ENCODE data around the gene GMPR2. TPM values are rescaled to one million over a fixed set of nuclear protein-coding genes. Genes with fewer than 3 reads are reported as not detected.
"Not testable (repeated sequence)": the region's sequence is repeated elsewhere in the genome, so short reads cannot be mapped to it uniquely, and the experiment has no call there.

GMPR2 gene
- total RNA-seq, 1 donor from 2014 or later, result 55.8 TPM

DNA sequence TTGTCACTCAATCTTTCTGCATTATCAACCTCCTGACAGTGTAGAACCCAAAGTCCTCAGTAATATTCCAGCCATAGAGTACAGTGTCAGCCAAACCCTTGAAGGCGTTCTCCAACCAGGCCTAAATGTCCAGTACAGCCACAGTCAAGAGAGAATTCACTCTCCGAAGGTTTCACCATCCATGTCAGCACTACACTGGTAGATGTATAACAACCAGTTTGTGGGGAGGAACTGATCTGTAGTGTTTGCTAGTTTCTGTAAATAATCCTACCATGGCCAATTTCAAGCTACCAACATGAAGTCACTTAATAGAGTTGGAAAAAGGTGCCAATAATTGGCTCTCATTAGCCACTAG is 16.4 kb upstream of the GMPR2 start:
- Mint-ChIP-seq H3K36me3 (ENCODE audit: unreplicated experiment) (no peaks in the 10 kb centered on the region), H3K4me1 (ENCODE audit: low read depth, unreplicated experiment) (peaks cover 10% of the 10 kb centered on the region), H3K27ac (ENCODE audit: unreplicated experiment) (peak overlapping the region; percentile 97), H3K9me3 (ENCODE audit: unreplicated experiment) (peaks cover 6% of the 10 kb centered on the region), H3K4me3 (ENCODE audit: unreplicated experiment) (peak overlapping the region; percentile 96), H3K27me3 (ENCODE audit: unreplicated experiment) (peaks cover 12% of the 10 kb centered on the region)
- no peak for TF ChIP-seq CTCF (IDR thresholded peaks at IDR 0.05; ENCODE audit: partially characterized antibody, unreplicated experiment)
- DNase-seq, result no peak

DNA sequence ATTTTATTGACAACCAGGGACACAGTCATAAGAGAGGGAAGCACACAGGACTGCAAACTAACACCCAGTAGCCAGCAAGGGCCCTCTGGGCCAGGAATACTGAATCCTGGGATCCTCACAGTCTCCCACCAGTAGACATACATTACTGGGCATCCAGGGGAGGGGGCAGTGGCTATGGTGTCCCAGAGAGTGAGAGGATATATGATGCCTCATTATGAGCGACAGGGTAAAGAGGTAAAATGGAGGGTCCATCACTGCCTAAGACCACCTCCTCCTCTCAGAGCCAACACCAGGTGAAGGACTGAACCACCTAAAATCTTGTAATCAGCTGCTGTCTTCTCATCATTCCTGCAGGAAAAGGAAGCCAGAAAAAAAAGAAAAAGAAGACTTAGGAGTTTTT is 15.9 kb upstream of the GMPR2 start:
- Mint-ChIP-seq H3K27ac (ENCODE audit: unreplicated experiment) (peak overlapping the region; percentile 62), H3K27me3 (ENCODE audit: unreplicated experiment) (peaks cover 12% of the 10 kb centered on the region)
- H3K4me1 Mint-ChIP-seq (ENCODE audit: low read depth, unreplicated experiment); H3K9me3 Mint-ChIP-seq (ENCODE audit: unreplicated experiment); DNase-seq; H3K36me3 Mint-ChIP-seq (ENCODE audit: unreplicated experiment); H3K4me3 Mint-ChIP-seq (ENCODE audit: unreplicated experiment): not testable (repeated sequence)

DNA sequence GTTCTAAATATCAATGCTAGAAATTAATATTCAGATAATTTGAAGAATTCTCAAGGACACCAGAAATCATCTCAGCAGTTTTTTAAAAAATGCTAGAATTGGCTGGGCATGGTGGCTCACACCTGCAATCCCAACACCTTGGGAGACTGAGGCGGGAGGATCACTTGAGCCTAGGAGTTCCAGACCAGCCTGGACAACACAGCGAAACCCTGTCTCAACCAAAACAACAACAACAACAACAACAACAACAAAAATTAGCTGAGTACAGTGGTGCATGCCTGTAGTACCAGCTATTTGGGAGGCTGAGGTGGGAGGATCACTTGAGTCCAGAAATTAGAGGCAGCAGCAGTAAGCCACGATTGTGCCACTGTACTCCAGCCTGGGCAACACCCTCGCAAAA is 13.6 kb upstream of the GMPR2 start:
- no peak for DNase-seq
- Mint-ChIP-seq H3K27ac (ENCODE audit: unreplicated experiment) (no peak overlapping the region), H3K9me3 (ENCODE audit: unreplicated experiment) (peaks cover 2% of the 10 kb centered on the region), H3K27me3 (ENCODE audit: unreplicated experiment) (peaks cover 6% of the 10 kb centered on the region), H3K4me3 (ENCODE audit: unreplicated experiment) (no peak overlapping the region), H3K36me3 (ENCODE audit: unreplicated experiment) (no peaks in the 10 kb centered on the region), H3K4me1 (ENCODE audit: low read depth, unreplicated experiment) (peaks cover 9% of the 10 kb centered on the region)
- no peak for TF ChIP-seq CTCF (IDR thresholded peaks at IDR 0.05; ENCODE audit: partially characterized antibody, unreplicated experiment)

DNA sequence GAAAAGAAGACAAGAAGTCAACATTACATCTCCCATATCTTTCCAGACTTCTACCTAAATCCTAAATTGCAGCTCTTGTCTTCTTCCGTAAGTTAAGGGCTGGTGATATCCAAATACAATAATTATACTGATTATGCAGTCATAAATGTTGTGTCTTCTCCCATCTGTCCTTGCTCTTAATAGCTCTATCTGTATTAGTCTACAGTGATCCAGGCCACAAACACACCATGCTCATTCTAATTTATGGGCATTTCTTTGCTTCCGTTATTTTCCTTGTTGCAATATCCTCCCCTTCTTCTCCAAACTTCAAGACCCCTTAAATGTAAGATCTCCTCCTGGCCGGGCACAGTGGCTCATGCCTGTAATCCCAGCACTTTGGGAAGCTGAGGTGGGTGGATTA is 13.2 kb upstream of the GMPR2 start:
- peaks cover 6% of the 10 kb centered on the region for H3K27me3 Mint-ChIP-seq (ENCODE audit: unreplicated experiment)
- H3K36me3 Mint-ChIP-seq (ENCODE audit: unreplicated experiment), result no peaks in the 10 kb centered on the region
- no peak overlapping the region for H3K4me3 Mint-ChIP-seq (ENCODE audit: unreplicated experiment)
- no peak for TF ChIP-seq CTCF (IDR thresholded peaks at IDR 0.05; ENCODE audit: partially characterized antibody, unreplicated experiment)
- no peak overlapping the region for H3K27ac Mint-ChIP-seq (ENCODE audit: unreplicated experiment)
- H3K4me1 Mint-ChIP-seq (ENCODE audit: low read depth, unreplicated experiment), result peaks cover 4% of the 10 kb centered on the region
- DNase-seq, result no peak
- H3K9me3 Mint-ChIP-seq (ENCODE audit: unreplicated experiment), result peaks cover 2% of the 10 kb centered on the region

DNA sequence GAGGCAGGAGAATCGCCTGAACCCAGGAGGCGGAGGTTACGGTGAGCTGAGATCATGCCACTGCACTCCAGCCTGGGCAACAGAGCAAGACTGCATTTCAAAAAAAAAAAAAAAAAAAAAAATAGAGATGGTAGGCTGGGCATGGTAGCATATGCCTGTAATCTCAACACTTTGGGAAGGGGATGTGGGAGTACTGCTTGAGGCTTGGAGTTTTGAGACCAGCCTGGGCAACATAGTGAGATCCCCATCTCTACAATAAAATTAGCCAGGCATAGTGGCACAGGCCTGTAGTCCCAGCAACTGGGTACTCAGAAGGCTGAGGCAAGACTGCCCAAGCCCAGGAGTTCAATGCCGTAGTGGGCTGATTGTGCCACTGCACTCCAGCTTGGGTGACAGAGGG is 9.7 kb upstream of the GMPR2 start:
- H3K27ac Mint-ChIP-seq (ENCODE audit: unreplicated experiment); H3K36me3 Mint-ChIP-seq (ENCODE audit: unreplicated experiment); H3K4me3 Mint-ChIP-seq (ENCODE audit: unreplicated experiment); H3K4me1 Mint-ChIP-seq (ENCODE audit: low read depth, unreplicated experiment); H3K9me3 Mint-ChIP-seq (ENCODE audit: unreplicated experiment); DNase-seq; H3K27me3 Mint-ChIP-seq (ENCODE audit: unreplicated experiment): not testable (repeated sequence)

DNA sequence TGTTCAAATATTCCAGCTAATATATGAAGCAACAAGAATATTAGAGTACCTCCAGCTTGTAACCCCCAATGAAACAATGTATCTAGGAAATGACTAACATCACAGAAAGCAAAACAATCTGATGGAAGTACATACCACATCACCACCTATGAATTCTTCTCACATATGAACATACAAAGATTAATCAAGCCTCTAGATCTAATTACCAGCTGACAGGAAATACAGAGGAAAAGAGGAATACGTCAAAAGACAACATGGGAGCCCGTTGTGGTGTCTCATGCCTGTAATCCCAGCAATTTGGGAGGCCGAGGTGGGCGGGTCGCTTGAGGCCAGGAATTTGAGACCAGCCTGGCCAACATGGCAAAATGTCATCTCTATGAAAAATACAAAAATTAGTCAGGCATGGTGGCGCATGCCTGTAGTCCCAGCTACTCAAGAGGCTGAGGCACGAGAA is 8.1 kb upstream of the GMPR2 start:
- Mint-ChIP-seq H3K36me3 (ENCODE audit: unreplicated experiment) (no peaks in the 10 kb centered on the region), H3K27ac (ENCODE audit: unreplicated experiment) (no peak overlapping the region), H3K27me3 (ENCODE audit: unreplicated experiment) (no peaks in the 10 kb centered on the region), H3K9me3 (ENCODE audit: unreplicated experiment) (no peaks in the 10 kb centered on the region), H3K4me3 (ENCODE audit: unreplicated experiment) (no peak overlapping the region), H3K4me1 (ENCODE audit: low read depth, unreplicated experiment) (no peaks in the 10 kb centered on the region)
- TF ChIP-seq CTCF (IDR thresholded peaks at IDR 0.05; ENCODE audit: partially characterized antibody, unreplicated experiment), result no peak
- no peak for DNase-seq
